Astrocyte of the spinal cord (primary cell): ENCODE measurements around the gene KCNK3.

Experiments
- DNase-seq: peaks from one replicate; pipeline ENCODE4 v3.0.0; 2011; ENCODE audit warnings: low read depth, low spot score
- H3K4me3 ChIP-seq: 2 replicates; pipeline ENCODE4 v1.5.1; 2011; ENCODE audit warnings: low read depth, mild to moderate bottlenecking, low read length, moderate library complexity
- CTCF ChIP-seq: IDR thresholded peaks from 2 replicates; pipeline ENCODE4 v1.5.1; 2012; ENCODE audit warnings: low read depth, mild to moderate bottlenecking, low read length, inconsistent platforms
- in situ Hi-C: cut with HindIII; loops from 2 replicates; pipeline ENCODE4 v1.10.0; 2017; ENCODE audit warnings: low sequenced_read_pairs

Gene KCNK3

GRCh38 chr2:26666671-26667070, 25.9 kb upstream of the KCNK3 start:
- in situ Hi-C loops, result no loop called here
- no peak for TF ChIP-seq CTCF
- DNase-seq, result no peak
- no peak overlapping the region for H3K4me3 ChIP-seq

GRCh38 chr2:26668041-26668440, 24.5 kb upstream of the KCNK3 start:
- TF ChIP-seq CTCF, result no peak
- in situ Hi-C loops, result no loop called here
- no peak for DNase-seq
- H3K4me3 ChIP-seq, result no peak overlapping the region

GRCh38 chr2:26668856-26669750, 23.4 kb upstream of the KCNK3 start:
- no peak overlapping the region for H3K4me3 ChIP-seq
- DNase-seq, result no peak
- in situ Hi-C loops, result no loop called here
- TF ChIP-seq CTCF, result no peak

GRCh38 chr2:26670171-26670570, 22.4 kb upstream of the KCNK3 start:
- no peak for DNase-seq
- TF ChIP-seq CTCF, result no peak
- in situ Hi-C loops, result no loop called here
- H3K4me3 ChIP-seq, result no peak overlapping the region

- in situ Hi-C loops, result no loop called here
- DNase-seq, result no peak
- no peak overlapping the region for H3K4me3 ChIP-seq
- no peak for TF ChIP-seq CTCF
Observed at GRCh38 chr2:26670931-26671460, 21.5 kb upstream of the KCNK3 start.

- no peak for DNase-seq
- no peak overlapping the region for H3K4me3 ChIP-seq
- TF ChIP-seq CTCF, result no peak
- in situ Hi-C loops, result no loop called here
Observed at GRCh38 chr2:26671691-26672090, 20.8 kb upstream of the KCNK3 start.
